ENCODE measurements around the gene MT1X. TPM values are rescaled to one million over a fixed set of nuclear protein-coding genes. Genes with fewer than 3 reads are reported as not detected.
A peak's percentile ranks its signal among the peaks of the same experiment; 100 is the strongest.

MT1X gene
- total RNA-seq, 1 experiment from 2014 or later, result 328 TPM

DNA sequence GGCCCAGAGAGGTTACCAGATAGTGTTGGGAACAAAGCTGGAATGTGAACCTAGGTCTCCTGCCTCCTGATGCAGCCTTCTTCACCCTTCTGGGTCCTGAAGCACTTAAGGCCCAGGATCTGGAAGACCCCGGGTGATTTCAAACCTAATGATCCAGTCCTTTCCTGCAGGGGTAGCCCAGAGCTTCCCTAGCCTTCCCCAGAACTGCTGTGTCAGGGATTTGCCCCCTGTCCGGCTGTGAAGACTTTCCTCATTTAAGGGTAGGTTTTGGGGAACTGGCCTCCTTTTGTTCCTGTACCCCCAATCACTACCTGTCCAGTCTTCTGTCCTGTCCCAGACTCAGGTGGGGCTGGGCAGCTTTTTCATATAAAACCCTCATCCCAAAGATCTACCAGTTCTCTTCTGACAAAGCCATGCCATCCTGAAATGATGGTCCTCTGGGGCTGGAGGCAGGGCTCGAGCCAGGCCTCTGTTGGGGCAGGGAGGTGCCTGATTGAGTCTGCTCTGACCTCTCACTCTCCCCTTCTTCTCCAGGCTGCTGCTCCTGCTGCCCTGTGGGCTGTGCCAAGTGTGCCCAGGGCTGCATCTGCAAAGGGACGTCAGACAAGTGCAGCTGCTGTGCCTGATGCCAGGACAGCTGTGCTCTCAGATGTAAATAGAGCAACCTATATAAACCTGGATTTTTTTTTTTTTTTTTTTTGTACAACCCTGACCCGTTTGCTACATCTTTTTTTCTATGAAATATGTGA is 1.3 kb downstream of the MT1X start:
- no peak overlapping the region; the same call in 1 of the 2 replicates for H3K27ac Mint-ChIP-seq
- H3K9me3 Mint-ChIP-seq, result peaks cover 11% of the 10 kb centered on the region
- ChIA-PET CTCF (interaction anchor here (0.5 to 2.5 kb wide), 6 partner anchors 10 to 83 kb away, joined by 3 to 26 read pairs (median 4); no protein-coding TSS in a partner anchor), POLR2A (interaction anchor here (1.3 to 4.4 kb wide), 7 partner anchors 7 to 75 kb away, joined by 3 to 44 read pairs (median 7); partner anchors contain the start of genes MT1E, MT1G, MT1H and MT2A)
- peak; percentile 6; the same call in 1 of the 2 replicates for ATAC-seq
- H3K4me1 Mint-ChIP-seq, result peaks cover 36% of the 10 kb centered on the region
- peaks cover 30% of the 10 kb centered on the region for H3K36me3 Mint-ChIP-seq
- no peak for DNase-seq (ENCODE audit: low spot score)
- TF ChIP-seq ZNF416 (CRISPR knock-in tag; IDR thresholded peaks at IDR 0.05) (peak; percentile 18; the same call in 1 of the 2 replicates), SMAD3 (CRISPR knock-in tag; IDR thresholded peaks at IDR 0.05; ENCODE audit: borderline replicate concordance) (no peak)
- H3K4me3 Mint-ChIP-seq, result peak overlapping the region; percentile 88
- H3K27me3 Mint-ChIP-seq (ENCODE audit: low read depth), result peaks cover 17% of the 10 kb centered on the region

DNA sequence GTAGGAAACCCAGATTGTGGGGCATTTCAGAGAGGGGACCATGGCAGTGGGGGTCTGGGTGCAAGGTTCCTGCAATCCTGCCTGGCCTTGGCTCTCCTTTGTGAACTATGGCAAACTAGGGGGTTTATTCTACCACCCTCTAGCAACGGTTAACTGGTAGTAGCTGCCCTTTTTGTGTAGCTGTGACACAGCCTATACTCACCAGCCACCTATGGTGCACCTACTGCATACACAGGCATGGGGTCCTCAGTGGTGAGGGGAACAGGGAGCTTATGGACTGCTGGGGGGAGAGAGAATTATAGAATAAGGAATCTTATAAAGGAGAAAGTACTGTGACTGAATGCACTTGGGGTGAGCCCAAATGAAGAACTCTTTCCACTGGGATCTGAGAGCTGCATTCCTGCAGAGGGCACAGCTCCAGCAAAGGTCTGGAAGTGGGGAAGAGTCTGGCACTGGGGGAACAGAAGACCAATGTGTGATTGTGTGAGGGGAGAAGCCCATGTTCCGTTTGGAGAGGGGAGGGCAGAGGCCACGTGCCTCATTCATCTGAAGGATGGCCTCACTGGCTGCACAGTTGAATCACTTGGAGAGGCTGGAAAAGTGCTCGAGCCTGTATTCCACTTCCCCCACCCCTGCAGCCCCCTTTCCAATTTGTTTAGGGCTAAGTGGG is 2.1 kb downstream of the MT1X start:
- H3K4me3 Mint-ChIP-seq, result peak overlapping the region; percentile 88
- H3K4me1 Mint-ChIP-seq, result peaks cover 31% of the 10 kb centered on the region
- POLR2A ChIA-PET, result interaction anchor here (1.3 to 4.4 kb wide), 3 partner anchors 8 to 59 kb away, joined by 3 to 44 read pairs (median 14); partner anchors contain the start of genes MT1E, MT1G and MT1H
- 0 out of 2 replicates have a peak overlapping the region, but pooled peaks have one; percentile 81 for H3K27ac Mint-ChIP-seq
- TF ChIP-seq RELA (CRISPR knock-in tag; IDR thresholded peaks at IDR 0.05; ENCODE audit: borderline replicate concordance) (no peak), EMX1 (CRISPR knock-in tag; IDR thresholded peaks at IDR 0.05) (peak; percentile 57; the same call in 1 of the 2 replicates), ZNF416 (CRISPR knock-in tag; IDR thresholded peaks at IDR 0.05) (peak; percentile 56; the same call in 1 of the 2 replicates), ZBTB21 (CRISPR knock-in tag; IDR thresholded peaks at IDR 0.05; ENCODE audit: borderline replicate concordance) (no peak), ZNF423 (CRISPR knock-in tag; IDR thresholded peaks at IDR 0.05) (no peak)
- peaks cover 11% of the 10 kb centered on the region for H3K9me3 Mint-ChIP-seq
- ATAC-seq (no peak), DNase-seq (ENCODE audit: low spot score) (no peak)
- H3K36me3 Mint-ChIP-seq, result peaks cover 30% of the 10 kb centered on the region
- H3K27me3 Mint-ChIP-seq (ENCODE audit: low read depth), result peaks cover 17% of the 10 kb centered on the region
- CTCF ChIA-PET, result interaction anchor here (1.0 to 1.5 kb wide), 2 partner anchors 11 to 17 kb away, joined by 3 to 4 read pairs; no protein-coding TSS in a partner anchor

DNA sequence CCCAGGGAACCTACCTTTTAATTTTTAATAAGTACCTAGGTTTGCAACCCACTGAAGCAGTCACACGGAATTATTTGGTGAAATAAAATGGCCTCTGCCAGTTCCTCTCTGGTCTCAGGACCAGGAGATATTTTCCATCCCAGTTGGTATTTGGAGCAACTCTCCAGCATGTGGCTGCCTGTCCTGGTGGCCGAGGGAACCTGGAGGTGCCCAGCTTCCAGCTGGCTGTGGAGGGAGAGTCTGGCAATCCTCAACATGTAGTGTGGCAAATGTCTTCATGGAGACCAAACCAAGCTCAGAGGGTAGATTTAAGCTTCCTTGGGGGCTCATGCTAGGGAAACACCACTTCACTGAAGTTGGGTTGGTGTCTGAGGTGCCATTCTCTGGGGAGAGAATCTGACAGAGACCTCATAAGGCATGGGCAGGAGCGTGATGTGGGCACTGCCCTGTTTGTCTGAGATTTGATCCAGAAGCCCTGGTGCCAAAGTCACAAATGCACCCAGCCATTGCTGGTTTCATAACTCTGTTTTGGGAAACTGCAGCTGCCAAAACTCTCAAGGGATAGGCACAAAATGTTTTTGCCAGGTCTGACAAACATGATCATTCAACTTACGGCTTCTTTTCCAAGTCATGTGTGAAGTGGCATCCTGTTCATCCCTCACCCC is 2.8 kb downstream of the MT1X start:
- 0 out of 2 replicates have a peak overlapping the region, but pooled peaks have one; percentile 9 for H3K27ac Mint-ChIP-seq
- TF ChIP-seq KAT7 (CRISPR knock-in tag; IDR thresholded peaks at IDR 0.05; ENCODE audit: borderline replicate concordance) (no peak), EMX1 (CRISPR knock-in tag; IDR thresholded peaks at IDR 0.05) (0 out of 2 replicates have a peak, but pooled peaks have one; percentile 23)
- DNase-seq (ENCODE audit: low spot score) (no peak), ATAC-seq (no peak)
- ChIA-PET POLR2A (interaction anchor here (1.3 to 4.4 kb wide), 4 partner anchors 9 to 59 kb away, joined by 3 to 44 read pairs (median 10); partner anchors contain the start of genes MT1E, MT1G and MT1H), CTCF (interaction anchor here (1.0 to 1.5 kb wide), 2 partner anchors 11 to 17 kb away, joined by 3 to 4 read pairs; no protein-coding TSS in a partner anchor)
- peaks cover 31% of the 10 kb centered on the region for H3K4me1 Mint-ChIP-seq
- peaks cover 17% of the 10 kb centered on the region for H3K27me3 Mint-ChIP-seq (ENCODE audit: low read depth)
- H3K9me3 Mint-ChIP-seq, result peaks cover 11% of the 10 kb centered on the region
- no peak overlapping the region for H3K4me3 Mint-ChIP-seq
- peaks cover 30% of the 10 kb centered on the region for H3K36me3 Mint-ChIP-seq

DNA sequence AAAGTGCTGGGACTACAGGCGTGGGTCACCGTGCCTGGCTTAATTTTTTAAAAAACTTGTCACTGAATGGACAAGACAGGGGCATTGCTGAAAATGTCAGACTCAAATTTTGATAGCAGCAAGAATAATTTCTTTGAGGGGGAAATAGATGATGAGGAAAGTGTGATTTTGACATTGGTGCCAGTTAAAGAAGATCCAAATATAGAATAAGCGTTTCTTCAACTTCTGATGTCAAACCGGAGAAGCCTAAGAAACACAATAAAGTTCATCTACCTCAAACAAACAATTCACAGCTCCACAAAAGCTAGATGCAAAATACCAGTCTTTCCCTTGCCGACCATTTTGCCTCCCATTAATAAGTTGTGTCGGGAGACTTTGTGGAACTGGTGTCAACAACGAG is 4.5 kb downstream of the MT1X start:
- Mint-ChIP-seq H3K9me3 (peaks cover 16% of the 10 kb centered on the region), H3K36me3 (peaks cover 30% of the 10 kb centered on the region), H3K27me3 (ENCODE audit: low read depth) (peaks cover 5% of the 10 kb centered on the region), H3K27ac (no peak overlapping the region), H3K4me1 (peaks cover 21% of the 10 kb centered on the region), H3K4me3 (no peak overlapping the region)
- DNase-seq (ENCODE audit: low spot score), result no peak
- ATAC-seq, result no peak
- POLR2A ChIA-PET, result interaction anchor here (0.7 to 1.8 kb wide), 3 partner anchors 11 to 246 kb away, joined by 4 to 5 read pairs (median 4); partner anchors contain the start of gene MT1E
- CTCF ChIA-PET, result no interaction called here
- no peak for TF ChIP-seq CTCF (IDR thresholded peaks at IDR 0.05)
- no peak for TF ChIP-seq ZNF671 (CRISPR knock-in tag; IDR thresholded peaks at IDR 0.05)
- no peak for TF ChIP-seq ZNF396 (CRISPR knock-in tag; IDR thresholded peaks at IDR 0.05; ENCODE audit: borderline replicate concordance)
- no peak for TF ChIP-seq MYBL2 (CRISPR knock-in tag; IDR thresholded peaks at IDR 0.05)
- no peak for TF ChIP-seq PREB (CRISPR knock-in tag; IDR thresholded peaks at IDR 0.05; ENCODE audit: borderline replicate concordance)
- TF ChIP-seq SOX15 (CRISPR knock-in tag; IDR thresholded peaks at IDR 0.05), result no peak
- TF ChIP-seq GABPB1 (CRISPR knock-in tag; IDR thresholded peaks at IDR 0.05), result no peak
- no peak for TF ChIP-seq ELF4 (CRISPR knock-in tag; IDR thresholded peaks at IDR 0.05; ENCODE audit: low read depth)
- no peak for TF ChIP-seq EMX1 (CRISPR knock-in tag; IDR thresholded peaks at IDR 0.05)
- no peak for TF ChIP-seq TP53 (CRISPR knock-in tag; IDR thresholded peaks at IDR 0.05)
- TF ChIP-seq, protein P1, sequence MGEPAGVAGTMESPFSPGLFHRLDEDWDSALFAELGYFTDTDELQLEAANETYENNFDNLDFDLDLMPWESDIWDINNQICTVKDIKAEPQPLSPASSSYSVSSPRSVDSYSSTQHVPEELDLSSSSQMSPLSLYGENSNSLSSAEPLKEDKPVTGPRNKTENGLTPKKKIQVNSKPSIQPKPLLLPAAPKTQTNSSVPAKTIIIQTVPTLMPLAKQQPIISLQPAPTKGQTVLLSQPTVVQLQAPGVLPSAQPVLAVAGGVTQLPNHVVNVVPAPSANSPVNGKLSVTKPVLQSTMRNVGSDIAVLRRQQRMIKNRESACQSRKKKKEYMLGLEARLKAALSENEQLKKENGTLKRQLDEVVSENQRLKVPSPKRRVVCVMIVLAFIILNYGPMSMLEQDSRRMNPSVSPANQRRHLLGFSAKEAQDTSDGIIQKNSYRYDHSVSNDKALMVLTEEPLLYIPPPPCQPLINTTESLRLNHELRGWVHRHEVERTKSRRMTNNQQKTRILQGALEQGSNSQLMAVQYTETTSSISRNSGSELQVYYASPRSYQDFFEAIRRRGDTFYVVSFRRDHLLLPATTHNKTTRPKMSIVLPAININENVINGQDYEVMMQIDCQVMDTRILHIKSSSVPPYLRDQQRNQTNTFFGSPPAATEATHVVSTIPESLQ (CRISPR knock-in tag; IDR thresholded peaks at IDR 0.05), result no peak
- TF ChIP-seq ZNF219 (CRISPR knock-in tag; IDR thresholded peaks at IDR 0.05; ENCODE audit: borderline replicate concordance), result no peak
- TF ChIP-seq JAZF1 (CRISPR knock-in tag; IDR thresholded peaks at IDR 0.05), result no peak
- TF ChIP-seq SP1 (CRISPR knock-in tag; conservative IDR thresholded peaks at IDR 0.05), result no peak
